Tibial nerve (tissue), 4 donors: Measurements from ENCODE around the gene SORCS3.

Experiments
- CTCF ChIP-seq, 5 experiments: fragments of 200-600 bp in 3 of 5; fragments of 450-650 bp in 2 of 5; sonication (generic) in 3 of 5; IDR thresholded peaks; one replicate each; pipeline ENCODE4 v1.5.1; 2016 to 2019; ENCODE audit warnings: antibody characterized with exemption in 5 of 5, mild to moderate bottlenecking in 3 of 5, moderate library complexity in 2 of 5
- EP300 ChIP-seq, 2 donors: sonication (generic); formaldehyde crosslinking; IDR thresholded peaks; one replicate each; pipeline ENCODE4 v1.6.1; 2017; ENCODE audit warnings: antibody characterized with exemption in 2 of 2, mild to moderate bottlenecking in 1 of 2
- POLR2A ChIP-seq, 2 donors: fragments of 450-650 bp; IDR thresholded peaks; one replicate each; pipeline ENCODE4 v1.6.1; 2017; ENCODE audit warnings: antibody characterized with exemption in 2 of 2, mild to moderate bottlenecking in 2 of 2, moderate library complexity in 2 of 2

GRCh38 chr10:105259201-105259600 lies 618.1 kb downstream of the SORCS3 start:
- TF ChIP-seq POLR2A (IDR thresholded peaks at IDR 0.05): no peak
- TF ChIP-seq CTCF (IDR thresholded peaks at IDR 0.05): no peak
- no peak for TF ChIP-seq EP300 (IDR thresholded peaks at IDR 0.05)
